HepG2 (cell line): ENCODE data around the gene ESR1. TPM values are rescaled to one million over a fixed set of nuclear protein-coding genes. Genes with fewer than 3 reads are reported as not detected.

ENCODE experiments used
- AHR ChIP-seq: IDR thresholded peaks from 2 replicates; pipeline ENCODE4 v1.6.1; 2018; ENCODE audit warnings: missing genetic modification reagents, missing compliant biosample characterization
- CREM ChIP-seq, 2 experiments: sonication (generic) in 1 of 2; formaldehyde crosslinking in 1 of 2; IDR thresholded peaks; 2 replicates each; pipeline versions ENCODE4 v1.4.0 to v1.6.1; 2016 to 2020; ENCODE audit warnings: antibody characterized with exemption in 1 of 2, mild to moderate bottlenecking in 1 of 2, missing genetic modification reagents in 1 of 2
- DNMT3B ChIP-seq: conservative IDR thresholded peaks from 2 replicates; pipeline ENCODE4 v1.6.1; 2016; ENCODE audit warnings: missing biosample characterization, control low read depth
- EP300 ChIP-seq, 3 experiments: sonication (generic) in 1 of 3; formaldehyde crosslinking in 1 of 3; IDR thresholded peaks; 2 replicates each; pipeline versions ENCODE4 v1.5.1 to v1.6.1; 2011 to 2020; ENCODE audit warnings: low read depth in 2 of 3, low read length in 2 of 3, borderline replicate concordance in 1 of 3, improper control_type of control experiment in 1 of 3, mild to moderate bottlenecking in 1 of 3, missing genetic modification reagents in 1 of 3, moderate library complexity in 1 of 3
- FOSL2 ChIP-seq: sonication (generic); formaldehyde crosslinking; IDR thresholded peaks from 2 replicates; pipeline ENCODE4 v1.4.0; 2020; ENCODE audit warnings: missing genetic modification reagents
- HIVEP1 ChIP-seq: sonication (generic); formaldehyde crosslinking; IDR thresholded peaks from 2 replicates; pipeline ENCODE4 v1.4.0; 2020; ENCODE audit warnings: mild to moderate bottlenecking, missing genetic modification reagents
- HOXD1 ChIP-seq: sonication (generic); formaldehyde crosslinking; IDR thresholded peaks from 2 replicates; pipeline ENCODE4 v1.5.0; 2020; ENCODE audit warnings: missing genetic modification reagents
- KDM2A ChIP-seq: sonication (generic); formaldehyde crosslinking; IDR thresholded peaks from 2 replicates; pipeline ENCODE4 v1.4.0; 2020; ENCODE audit warnings: low read depth, missing genetic modification reagents, borderline replicate concordance
- KDM4B ChIP-seq: sonication (generic); formaldehyde crosslinking; IDR thresholded peaks from 2 replicates; pipeline ENCODE4 v1.4.0; 2020; ENCODE audit warnings: missing genetic modification reagents
- KLF16 ChIP-seq, 2 experiments: sonication (generic) in 1 of 2; formaldehyde crosslinking in 1 of 2; IDR thresholded peaks; 2 replicates each; pipeline versions ENCODE4 v1.6.1 to v1.8.0; 2016 to 2023; ENCODE audit warnings: missing genetic modification reagents in 2 of 2, missing compliant biosample characterization in 1 of 2
- MZF1 ChIP-seq: sonication (generic); formaldehyde crosslinking; IDR thresholded peaks from 2 replicates; pipeline ENCODE4 v1.8.1; 2023; ENCODE audit warnings: mild to moderate bottlenecking, missing genetic modification reagents, borderline replicate concordance
- PRMT3 ChIP-seq: sonication (generic); formaldehyde crosslinking; IDR thresholded peaks from 2 replicates; pipeline ENCODE4 v1.8.1; 2022; ENCODE audit warnings: low read depth, mild to moderate bottlenecking, moderate library complexity, missing genetic modification reagents, borderline replicate concordance
- RAD51 ChIP-seq: fragments of 450-650 bp; IDR thresholded peaks from 2 replicates; pipeline ENCODE4 v1.6.1; 2016; ENCODE audit warnings: borderline replicate concordance
- SIX1 ChIP-seq: sonication (generic); formaldehyde crosslinking; IDR thresholded peaks from 2 replicates; pipeline ENCODE4 v1.4.0; 2020; ENCODE audit warnings: missing genetic modification reagents, borderline replicate concordance
- STAT6 ChIP-seq: sonication (generic); formaldehyde crosslinking; IDR thresholded peaks from 2 replicates; pipeline ENCODE4 v1.4.0; 2020; ENCODE audit warnings: missing genetic modification reagents, mild to moderate bottlenecking, borderline replicate concordance
- TBX2 ChIP-seq: sonication (generic); formaldehyde crosslinking; IDR thresholded peaks from 2 replicates; pipeline ENCODE4 v1.5.0; 2020; ENCODE audit warnings: missing genetic modification reagents, mild to moderate bottlenecking, borderline replicate concordance
- TCF7 ChIP-seq: sonication (generic); IDR thresholded peaks from 2 replicates; pipeline ENCODE4 v1.6.1; 2016; ENCODE audit warnings: antibody characterized with exemption, low read depth
- TP53 ChIP-seq: sonication (generic); formaldehyde crosslinking; conservative IDR thresholded peaks from 2 replicates; pipeline ENCODE4 v1.4.0; 2020; ENCODE audit warnings: missing genetic modification reagents
- YEATS2 ChIP-seq: sonication (generic); formaldehyde crosslinking; IDR thresholded peaks from 2 replicates; pipeline ENCODE4 v1.4.0; 2020; ENCODE audit warnings: missing genetic modification reagents, borderline replicate concordance
- ZBTB37 ChIP-seq: sonication (generic); formaldehyde crosslinking; IDR thresholded peaks from 2 replicates; pipeline ENCODE4 v1.4.0; 2020; ENCODE audit warnings: mild to moderate bottlenecking, missing genetic modification reagents
- ZKSCAN1 ChIP-seq: fragments of 150-350 bp; IDR thresholded peaks from 2 replicates; pipeline ENCODE4 v1.6.1; 2014; ENCODE audit warnings: low read length
- ZNF18 ChIP-seq: sonication (generic); formaldehyde crosslinking; IDR thresholded peaks from 2 replicates; pipeline ENCODE4 v1.8.0; 2022; ENCODE audit warnings: mild to moderate bottlenecking, missing genetic modification reagents; ENCODE audit not compliant: insufficient replicate concordance
- ZNF234 ChIP-seq: sonication (generic); formaldehyde crosslinking; conservative IDR thresholded peaks from 2 replicates; pipeline ENCODE4 v1.5.1; 2020; ENCODE audit warnings: mild to moderate bottlenecking, missing genetic modification reagents
- ZNF564 ChIP-seq: sonication (generic); formaldehyde crosslinking; IDR thresholded peaks from 2 replicates; pipeline ENCODE4 v1.8.1; 2023; ENCODE audit warnings: mild to moderate bottlenecking, missing genetic modification reagents
- ZSCAN21 ChIP-seq: sonication (generic); formaldehyde crosslinking; IDR thresholded peaks from 2 replicates; pipeline ENCODE4 v1.8.0; 2022; ENCODE audit warnings: mild to moderate bottlenecking, missing genetic modification reagents, moderate library complexity, borderline replicate concordance
- polyA plus RNA-seq, 8 experiments: library from polyadenylated mRNA; depleted of rRNA in 3 of 8; stranded (reverse) in 7 of 8; unstranded in 1 of 8; fragments of >200 nt; fragmentation: Illumina TruSeq in 4 of 8; extraction: Trizol in 4 of 8; gene quantifications; 2 replicates each; pipeline versions ENCODE4 v1.2.1 to v1.2.3, GENCODE V29; 2011 to 2016; ENCODE audit warnings: low read depth in 4 of 8, missing spikeins in 1 of 8, mixed read lengths in 1 of 8; ENCODE audit not compliant: insufficient read depth in 1 of 8
- total RNA-seq, 5 experiments: library from RNA; depleted of rRNA; stranded (reverse); fragments of >200 nt; fragmentation: Illumina TruSeq; extraction: Trizol; gene quantifications; 2 replicates each; pipeline ENCODE4 v1.2.3, GENCODE V29; 2016; ENCODE audit warnings: low read depth in 1 of 5

Gene ESR1
- total and polyA plus RNA-seq, 2 of the 13 experiments (the other 11 are each of a cell fraction or from before 2014, with no cell fraction given), result not detected

DNA sequence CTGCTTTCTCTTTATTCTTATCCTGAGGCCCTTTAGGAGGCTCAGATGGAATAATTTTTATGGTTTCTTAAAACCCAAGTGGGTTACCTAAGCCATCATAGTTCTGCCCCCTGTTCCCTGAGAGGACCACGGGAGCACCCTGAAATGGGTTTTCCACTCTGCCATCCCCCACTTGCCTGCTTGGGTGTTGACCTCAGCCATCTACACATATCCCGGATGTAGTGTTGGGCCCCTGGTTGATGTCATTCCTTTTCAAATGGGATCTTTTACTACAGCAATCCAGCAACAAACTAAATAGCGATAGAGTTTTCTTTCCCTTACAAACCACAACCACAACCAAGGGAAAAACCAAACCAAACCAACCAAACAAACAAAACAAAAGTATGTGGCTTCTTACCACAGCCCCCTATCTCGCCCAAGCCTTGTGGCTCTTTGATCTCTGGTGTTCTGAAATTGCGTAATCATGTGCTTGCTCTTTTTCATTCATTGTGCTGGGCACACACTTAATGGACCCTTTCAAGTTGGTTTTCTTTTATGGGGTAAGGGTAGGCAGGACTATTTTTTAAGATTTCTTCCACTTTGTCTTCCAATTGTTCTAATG, 154.9 kb downstream of the ESR1 start (continued):
- TF ChIP-seq STAT6 (CRISPR knock-in tag) (no peak), ZNF564 (no peak), KDM2A (no peak), RAD51 (no peak), PRMT3 (CRISPR knock-in tag) (no peak), HIVEP1 (CRISPR knock-in tag) (no peak), KLF16 (CRISPR knock-in tag; IDR thresholded peaks at IDR 0.05) (no peak), YEATS2 (CRISPR knock-in tag) (no peak), ZNF18 (CRISPR knock-in tag) (no peak), ZBTB37 (CRISPR knock-in tag) (peak; percentile 96), TBX2 (CRISPR knock-in tag) (no peak; the same call in 1 of the 2 replicates), CREM (IDR thresholded peaks at IDR 0.05) (no peak), CREM (CRISPR knock-in tag; IDR thresholded peaks at IDR 0.05) (no peak), FOSL2 (CRISPR knock-in tag) (peak; percentile 47; the same call in 1 of the 2 replicates), HOXD1 (CRISPR knock-in tag) (no peak), KDM4B (CRISPR knock-in tag) (no peak), SIX1 (CRISPR knock-in tag) (no peak), TP53 (CRISPR knock-in tag) (no peak), TCF7 (peak; percentile 89), MZF1 (no peak), ZNF234 (CRISPR knock-in tag) (no peak), DNMT3B (0 out of 2 replicates have a peak, but pooled peaks have one; percentile 31), ZKSCAN1 (0 out of 2 replicates have a peak, but pooled peaks have one; percentile 46), AHR (CRISPR knock-in tag) (no peak), ZSCAN21 (CRISPR knock-in tag) (no peak), EP300 (IDR thresholded peaks at IDR 0.05; ENCODE audit: low read depth in 2 of 2, low read length in 2 of 2) (peak in 1 of 2 experiments; percentile 63; a peak in 1 of 4 replicates), EP300 (CRISPR knock-in tag; IDR thresholded peaks at IDR 0.05; ENCODE audit: borderline replicate concordance) (no peak)
